HFFc6 (cell line): ENCODE measurements around the gene RNF14. TPM values are rescaled to one million over a fixed set of nuclear protein-coding genes. Genes with fewer than 3 reads are reported as not detected.

Experiments used
- DNase-seq: peaks from one replicate; pipeline ENCODE4 v3.0.0-alpha.2; 2018
- H3K27ac Mint-ChIP-seq: 2 replicates; pipeline ENCODE4 v1.8.0; 2020; ENCODE audit warnings: mild to moderate bottlenecking, mixed read lengths
- H3K27me3 Mint-ChIP-seq: 2 replicates; pipeline ENCODE4 v1.8.0; 2021; ENCODE audit warnings: mild to moderate bottlenecking, moderate library complexity, mixed read lengths; ENCODE audit not compliant: insufficient read depth
- H3K36me3 Mint-ChIP-seq: 2 replicates; pipeline ENCODE4 v1.8.0; 2021; ENCODE audit warnings: low read depth, mixed read lengths
- H3K4me1 Mint-ChIP-seq: 2 replicates; pipeline ENCODE4 v1.8.0; 2020; ENCODE audit warnings: low read depth, mixed read lengths
- H3K4me3 Mint-ChIP-seq: 2 replicates; pipeline ENCODE4 v1.8.0; 2020; ENCODE audit warnings: mild to moderate bottlenecking, moderate library complexity, mixed read lengths
- H3K9me3 Mint-ChIP-seq: 2 replicates; pipeline ENCODE4 v1.8.0; 2020; ENCODE audit warnings: mild to moderate bottlenecking, mixed read lengths
- total RNA-seq, 6 experiments: library from RNA; stranded (reverse); fragmentation: NEBNext Ultra II Directional; extraction: Animal tissue kit (Norgen Biotek cat#: 25700); gene quantifications; 2 replicates in 1 of 6; 3 replicates in 5 of 6; pipeline ENCODE4 v1.2.3, GENCODE V29; 2021
- TF ChIP-seq, protein P1 (sequence below): fragments of 200-600 bp; sonication (generic); IDR thresholded peaks from 2 replicates; pipeline ENCODE4 v1.5.0; 2021; ENCODE audit warnings: antibody characterized with exemption, mild to moderate bottlenecking

The RNF14 gene
- total RNA-seq, 6 experiments from 2014 or later: 56.0 to 65.5 (median 63.0) TPM

DNA sequence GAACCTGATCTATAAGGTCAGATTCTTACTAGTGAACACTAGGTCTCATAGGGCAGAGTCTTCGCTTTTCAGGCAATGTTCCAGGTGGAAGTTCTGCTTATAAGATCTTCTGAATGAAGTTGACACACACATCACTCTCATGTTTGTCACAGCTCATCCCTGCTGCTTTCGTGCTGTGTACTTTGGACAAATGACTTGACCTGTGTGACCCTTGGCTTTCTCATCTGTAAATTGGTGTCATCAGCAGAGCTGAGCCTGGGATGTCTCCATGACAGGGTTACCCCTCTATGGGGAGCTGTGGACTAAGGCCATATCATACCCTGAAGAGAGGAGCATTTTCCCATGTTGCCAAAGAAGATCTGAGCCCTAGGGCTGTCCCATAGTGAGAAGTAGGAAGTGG is 42.5 kb upstream of the RNF14 start:
- Mint-ChIP-seq H3K4me1 (peaks cover 7% of the 10 kb centered on the region), H3K36me3 (peaks cover 17% of the 10 kb centered on the region), H3K4me3 (no peak overlapping the region), H3K27me3 (no peaks in the 10 kb centered on the region; the same call in none of the 2 replicates), H3K27ac (no peak overlapping the region), H3K9me3 (no peaks in the 10 kb centered on the region)
- TF ChIP-seq, protein P1, sequence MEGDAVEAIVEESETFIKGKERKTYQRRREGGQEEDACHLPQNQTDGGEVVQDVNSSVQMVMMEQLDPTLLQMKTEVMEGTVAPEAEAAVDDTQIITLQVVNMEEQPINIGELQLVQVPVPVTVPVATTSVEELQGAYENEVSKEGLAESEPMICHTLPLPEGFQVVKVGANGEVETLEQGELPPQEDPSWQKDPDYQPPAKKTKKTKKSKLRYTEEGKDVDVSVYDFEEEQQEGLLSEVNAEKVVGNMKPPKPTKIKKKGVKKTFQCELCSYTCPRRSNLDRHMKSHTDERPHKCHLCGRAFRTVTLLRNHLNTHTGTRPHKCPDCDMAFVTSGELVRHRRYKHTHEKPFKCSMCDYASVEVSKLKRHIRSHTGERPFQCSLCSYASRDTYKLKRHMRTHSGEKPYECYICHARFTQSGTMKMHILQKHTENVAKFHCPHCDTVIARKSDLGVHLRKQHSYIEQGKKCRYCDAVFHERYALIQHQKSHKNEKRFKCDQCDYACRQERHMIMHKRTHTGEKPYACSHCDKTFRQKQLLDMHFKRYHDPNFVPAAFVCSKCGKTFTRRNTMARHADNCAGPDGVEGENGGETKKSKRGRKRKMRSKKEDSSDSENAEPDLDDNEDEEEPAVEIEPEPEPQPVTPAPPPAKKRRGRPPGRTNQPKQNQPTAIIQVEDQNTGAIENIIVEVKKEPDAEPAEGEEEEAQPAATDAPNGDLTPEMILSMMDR: no peak
- no peak for DNase-seq

DNA sequence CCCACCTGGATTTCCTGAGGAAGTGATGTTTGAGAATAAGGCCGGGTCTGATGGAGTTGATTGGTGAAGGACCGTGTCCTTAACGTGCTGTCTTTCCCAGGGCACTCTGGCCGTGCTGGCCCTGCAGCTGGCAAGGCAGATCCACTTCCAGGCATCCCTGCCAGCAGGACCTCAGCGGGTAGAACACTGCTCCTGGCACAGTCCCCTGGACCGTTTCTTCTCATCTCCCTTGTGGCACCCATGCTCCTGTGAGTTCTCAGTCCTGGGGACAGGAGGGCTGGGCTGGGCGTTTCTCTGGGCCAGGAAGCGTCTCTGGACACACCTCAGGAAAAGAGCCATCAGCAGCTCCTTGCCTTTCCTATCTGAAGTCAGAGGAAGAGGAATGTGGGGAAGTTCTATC is 40.9 kb upstream of the RNF14 start:
- Mint-ChIP-seq H3K4me3 (no peak overlapping the region), H3K36me3 (peaks cover 21% of the 10 kb centered on the region), H3K27ac (no peak overlapping the region), H3K4me1 (peaks cover 7% of the 10 kb centered on the region), H3K9me3 (no peaks in the 10 kb centered on the region), H3K27me3 (no peaks in the 10 kb centered on the region; the same call in 1 of the 2 replicates)
- TF ChIP-seq, protein P1: no peak
- no peak for DNase-seq

DNA sequence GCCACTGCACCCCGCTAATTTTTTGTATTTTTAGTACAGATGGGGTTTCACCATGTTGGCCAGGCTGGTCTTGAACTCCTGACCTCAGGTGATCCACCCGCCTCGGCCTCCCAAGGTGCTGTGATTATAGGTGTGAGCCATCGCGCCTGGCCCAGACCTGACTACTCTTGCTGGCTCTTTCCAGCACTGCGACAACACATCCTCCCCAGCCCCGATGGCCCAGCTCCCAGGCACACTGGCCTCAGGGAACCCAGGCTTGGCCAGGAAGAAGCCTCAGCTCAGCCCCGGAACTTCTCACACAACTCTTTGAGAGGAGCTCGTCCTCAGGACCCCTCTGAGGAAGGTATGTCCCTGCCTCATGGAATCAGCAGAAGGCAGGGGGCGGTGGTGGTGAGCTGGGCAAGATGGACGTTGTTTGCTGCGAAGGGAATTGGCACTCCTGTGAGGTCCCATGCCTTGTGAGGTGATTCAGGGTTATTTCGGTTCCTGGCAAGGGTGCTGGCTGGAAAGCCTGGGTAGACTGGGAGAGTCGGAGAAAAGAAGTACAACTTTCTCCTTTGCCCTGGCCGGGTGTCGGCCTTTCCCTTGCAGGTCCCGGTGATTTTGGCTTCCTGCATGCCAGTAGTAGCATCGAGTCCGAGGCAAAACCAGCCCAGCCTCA is 39.4 kb upstream of the RNF14 start:
- no peaks in the 10 kb centered on the region for H3K9me3 Mint-ChIP-seq
- H3K27me3 Mint-ChIP-seq: no peaks in the 10 kb centered on the region; the same call in 1 of the 2 replicates
- H3K4me1 Mint-ChIP-seq: no peaks in the 10 kb centered on the region; the same call in 1 of the 2 replicates
- no peak overlapping the region for H3K27ac Mint-ChIP-seq
- TF ChIP-seq, protein P1: no peak
- DNase-seq: no peak
- peaks cover 16% of the 10 kb centered on the region for H3K36me3 Mint-ChIP-seq
- H3K4me3 Mint-ChIP-seq: no peak overlapping the region

DNA sequence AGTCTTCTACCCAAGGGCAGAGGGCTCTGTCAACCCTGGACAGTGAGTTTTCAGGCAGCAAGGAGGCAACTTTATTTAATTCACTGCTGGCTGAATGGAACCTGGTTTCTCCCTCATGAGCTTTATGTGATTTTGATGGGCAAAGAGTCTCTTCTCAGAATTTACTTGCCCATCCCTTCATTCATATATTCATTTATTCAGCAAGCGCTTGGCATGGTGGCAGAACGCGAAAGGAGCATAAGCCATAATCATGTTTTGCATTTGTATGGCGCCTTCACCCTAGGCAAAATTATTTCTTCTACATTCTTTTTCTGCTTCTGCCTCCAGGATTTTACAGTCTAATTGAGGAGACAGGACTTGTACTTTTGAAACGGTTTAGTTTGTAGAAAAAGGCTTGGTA is 37.2 kb upstream of the RNF14 start:
- Mint-ChIP-seq H3K4me3 (no peak overlapping the region), H3K4me1 (no peaks in the 10 kb centered on the region; the same call in 1 of the 2 replicates), H3K9me3 (no peaks in the 10 kb centered on the region), H3K36me3 (peaks cover 13% of the 10 kb centered on the region), H3K27ac (no peak overlapping the region), H3K27me3 (no peaks in the 10 kb centered on the region; the same call in 1 of the 2 replicates)
- TF ChIP-seq, protein P1: no peak
- no peak for DNase-seq

DNA sequence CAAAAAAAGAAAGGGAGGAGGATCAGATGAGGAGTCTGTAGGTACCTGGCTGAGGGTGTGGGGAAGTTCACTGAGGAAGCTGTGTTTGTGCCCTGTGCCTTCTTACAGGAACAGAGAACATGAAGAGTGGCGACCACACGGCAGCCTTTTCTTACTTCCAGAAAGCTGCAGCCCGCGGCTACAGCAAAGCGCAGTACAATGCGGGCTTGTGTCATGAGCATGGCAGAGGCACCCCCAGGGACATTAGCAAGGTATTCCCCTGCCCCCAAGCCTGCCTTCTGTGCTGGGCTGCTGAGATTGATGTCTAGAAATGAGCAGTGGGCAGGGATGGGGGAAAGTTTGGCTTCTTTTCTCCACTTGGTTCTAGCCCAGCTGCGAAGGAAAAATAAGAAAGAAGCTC is 35.8 kb upstream of the RNF14 start:
- Mint-ChIP-seq H3K9me3 (no peaks in the 10 kb centered on the region), H3K27ac (no peak overlapping the region), H3K36me3 (peaks cover 9% of the 10 kb centered on the region), H3K4me1 (no peaks in the 10 kb centered on the region), H3K27me3 (no peaks in the 10 kb centered on the region; the same call in 1 of the 2 replicates), H3K4me3 (no peak overlapping the region)
- DNase-seq: no peak
- TF ChIP-seq, protein P1: no peak
